Vagina (tissue), 2 donors: Measurements from ENCODE around the gene TSHZ3. TPM values are rescaled to one million over a fixed set of nuclear protein-coding genes. Genes with fewer than 3 reads are reported as not detected.

ENCODE experiments used
- DNase-seq, 2 donors: peaks; one replicate each; pipeline ENCODE4 v3.0.0-alpha.2; 2017; ENCODE audit errors: extremely low spot score in 2 of 2
- H3K27ac ChIP-seq: fragments of 200-600 bp; sonication (generic); one replicate; pipeline ENCODE4 v1.5.1; 2019
- H3K27me3 ChIP-seq: fragments of 200-600 bp; sonication (generic); one replicate; pipeline ENCODE4 v1.5.1; 2019
- H3K36me3 ChIP-seq, 2 donors: fragments of 200-600 bp; sonication (generic); one replicate each; pipeline ENCODE4 v1.5.1; 2017 to 2019
- H3K4me1 ChIP-seq: fragments of 200-600 bp; sonication (generic); one replicate; pipeline ENCODE4 v1.5.1; 2019
- H3K4me3 ChIP-seq, 2 donors: fragments of 200-600 bp; sonication (generic); 1 replicate in 1 of 2; 2 replicates in 1 of 2; pipeline ENCODE4 v1.5.1; 2016 to 2019
- H3K9me3 ChIP-seq: fragments of 200-600 bp; sonication (generic); one replicate; pipeline ENCODE4 v1.5.1; 2019
- CTCF ChIP-seq, 3 experiments: fragments of 450-650 bp in 2 of 3; fragments of 200-600 bp in 1 of 3; sonication (generic) in 1 of 3; IDR thresholded peaks; one replicate each; pipeline ENCODE4 v1.5.1; 2017 to 2019; ENCODE audit warnings: antibody characterized with exemption in 3 of 3, mild to moderate bottlenecking in 2 of 3, moderate library complexity in 2 of 3
- POLR2A ChIP-seq, 2 donors: fragments of 450-650 bp; IDR thresholded peaks; one replicate each; pipeline ENCODE4 v1.6.1; 2017; ENCODE audit warnings: antibody characterized with exemption in 2 of 2, mild to moderate bottlenecking in 2 of 2, moderate library complexity in 2 of 2
- POLR2AphosphoS5 ChIP-seq, 2 donors: sonication (generic); formaldehyde crosslinking; IDR thresholded peaks; one replicate each; pipeline ENCODE4 v1.9.0; 2017; ENCODE audit warnings: antibody characterized with exemption in 2 of 2, mild to moderate bottlenecking in 2 of 2, low read depth in 1 of 2; ENCODE audit not compliant: insufficient read depth in 1 of 2
- intact Hi-C: fragments of 100-400 bp; cut with DNase I; formaldehyde crosslinking; loops from one replicate; pipeline ENCODE4 v1.15.1; 2023
- total RNA-seq: library from RNA; depleted of rRNA; stranded (reverse); fragments of >200 nt; gene quantifications from one replicate; pipeline ENCODE4 v1.2.3, GENCODE V29; 2016

The TSHZ3 gene
- total RNA-seq, 1 donor from 2014 or later = 13.5 TPM

- Histone ChIP-seq H3K36me3 (peaks cover 0 to 21% of the 10 kb centered on the region in 2 donors), H3K4me1 (no peaks in the 10 kb centered on the region), H3K4me3 (no peak overlapping the region), H3K9me3 (no peaks in the 10 kb centered on the region), H3K27ac (no peak overlapping the region), H3K27me3 (no peaks in the 10 kb centered on the region)
- DNase-seq = no peak
- TF ChIP-seq CTCF (IDR thresholded peaks at IDR 0.05) (no peak), POLR2A (IDR thresholded peaks at IDR 0.05) (no peak), POLR2AphosphoS5 (IDR thresholded peaks at IDR 0.05; ENCODE audit: insufficient read depth in 1 of 2, low read depth in 1 of 2) (no peak)
- intact Hi-C loops = no loop called here
Measured at GRCh38 chr19:31276831-31277230, 72.4 kb downstream of the TSHZ3 start.

GRCh38 chr19:31275068-31275334 is 74.2 kb downstream of the TSHZ3 start:
- Histone ChIP-seq H3K4me3 (no peak overlapping the region), H3K4me1 (peaks cover 4% of the 10 kb centered on the region), H3K9me3 (no peaks in the 10 kb centered on the region), H3K27me3 (no peaks in the 10 kb centered on the region), H3K36me3 (peaks cover 0 to 21% of the 10 kb centered on the region in 2 donors), H3K27ac (no peak overlapping the region)
- no peak for DNase-seq
- TF ChIP-seq POLR2A (IDR thresholded peaks at IDR 0.05) (no peak), CTCF (IDR thresholded peaks at IDR 0.05) (no peak), POLR2AphosphoS5 (IDR thresholded peaks at IDR 0.05; ENCODE audit: insufficient read depth in 1 of 2, low read depth in 1 of 2) (no peak)
- intact Hi-C loops = no loop called here

- no peak overlapping the region for H3K4me3 ChIP-seq
- no peaks in the 10 kb centered on the region for H3K9me3 ChIP-seq
- peaks cover 0 to 21% of the 10 kb centered on the region in 2 donors for H3K36me3 ChIP-seq
- H3K4me1 ChIP-seq = peaks cover 4% of the 10 kb centered on the region
- no peak for DNase-seq
- intact Hi-C loops = no loop called here
- H3K27me3 ChIP-seq = no peaks in the 10 kb centered on the region
- no peak overlapping the region for H3K27ac ChIP-seq
- TF ChIP-seq CTCF (IDR thresholded peaks at IDR 0.05) (no peak), POLR2A (IDR thresholded peaks at IDR 0.05) (no peak), POLR2AphosphoS5 (IDR thresholded peaks at IDR 0.05; ENCODE audit: insufficient read depth in 1 of 2, low read depth in 1 of 2) (no peak)
Measured at GRCh38 chr19:31274251-31275067, 74.8 kb downstream of the TSHZ3 start.

GRCh38 chr19:31272583-31273106 is 76.6 kb downstream of the TSHZ3 start:
- H3K27ac ChIP-seq = no peak overlapping the region
- no peak overlapping the region for H3K4me3 ChIP-seq
- no peaks in the 10 kb centered on the region for H3K9me3 ChIP-seq
- DNase-seq = no peak
- intact Hi-C loops = no loop called here
- H3K36me3 ChIP-seq = peaks cover 0 to 4% of the 10 kb centered on the region in 2 donors
- TF ChIP-seq POLR2A (IDR thresholded peaks at IDR 0.05) = no peak
- H3K4me1 ChIP-seq = peaks cover 4% of the 10 kb centered on the region
- no peaks in the 10 kb centered on the region for H3K27me3 ChIP-seq

GRCh38 chr19:31271306-31271911 is 77.8 kb downstream of the TSHZ3 start:
- no peak for TF ChIP-seq POLR2AphosphoS5 (IDR thresholded peaks at IDR 0.05; ENCODE audit: insufficient read depth in 1 of 2, low read depth in 1 of 2)
- H3K27ac ChIP-seq = no peak overlapping the region
- intact Hi-C loops = no loop called here

GRCh38 chr19:31270897-31271296 is 78.3 kb downstream of the TSHZ3 start:
- TF ChIP-seq POLR2AphosphoS5 (IDR thresholded peaks at IDR 0.05; ENCODE audit: insufficient read depth in 1 of 2, low read depth in 1 of 2) = no peak
- TF ChIP-seq POLR2A (IDR thresholded peaks at IDR 0.05) = no peak
- TF ChIP-seq CTCF (IDR thresholded peaks at IDR 0.05) = no peak
- H3K27me3 ChIP-seq = no peaks in the 10 kb centered on the region
- no peaks in the 10 kb centered on the region for H3K9me3 ChIP-seq
- H3K4me1 ChIP-seq = peaks cover 4% of the 10 kb centered on the region
- intact Hi-C loops = no loop called here
- DNase-seq = no peak
- H3K4me3 ChIP-seq = no peak overlapping the region
- no peaks in the 10 kb centered on the region for H3K36me3 ChIP-seq
- no peak overlapping the region for H3K27ac ChIP-seq

More at GRCh38 chr19:31271306-31271911, 77.8 kb downstream of the TSHZ3 start:
- DNase-seq = no peak
- Histone ChIP-seq H3K4me1 (peaks cover 4% of the 10 kb centered on the region), H3K27me3 (no peaks in the 10 kb centered on the region), H3K9me3 (no peaks in the 10 kb centered on the region), H3K36me3 (no peaks in the 10 kb centered on the region), H3K4me3 (no peak overlapping the region)
